Stimulated activated naive B cell treated with anti-CD40 and anti-IgM and Interleukin-4, amounts not matched to agents 10 μg/mL and 1 μg/mL and 100 μg/mL, for 72 hours (primary cell): Measurements from ENCODE around the gene STK16.

Source experiments
- ATAC-seq, 2 donors: fragments of 150-1000 bp; cut with Tn5 transposase; replicated peaks; 2 replicates each; pipeline ENCODE4 v1.10.0; 2021; ENCODE audit warnings: moderate library complexity in 1 of 2
- DNase-seq: peaks from one replicate; pipeline ENCODE4 v3.0.0; 2021
- H3K27ac Mint-ChIP-seq: one replicate; pipeline ENCODE4 v1.8.0; 2022; ENCODE audit warnings: mild to moderate bottlenecking, mixed read lengths
- H3K27me3 Mint-ChIP-seq, 2 donors: one replicate each; pipeline ENCODE4 v1.8.0; 2022; ENCODE audit warnings: mixed read lengths in 2 of 2
- H3K36me3 Mint-ChIP-seq, 2 donors: one replicate each; pipeline ENCODE4 v1.8.0; 2022; ENCODE audit warnings: mixed read lengths in 2 of 2, mild to moderate bottlenecking in 1 of 2
- H3K4me1 Mint-ChIP-seq, 2 donors: one replicate each; pipeline ENCODE4 v1.8.0; 2022; ENCODE audit warnings: mixed read lengths in 2 of 2, mild to moderate bottlenecking in 1 of 2
- H3K4me3 Mint-ChIP-seq, 2 donors: one replicate each; pipeline ENCODE4 v1.8.0; 2022; ENCODE audit warnings: mild to moderate bottlenecking in 2 of 2, mixed read lengths in 2 of 2, moderate library complexity in 1 of 2
- H3K9me3 Mint-ChIP-seq, 2 donors: one replicate each; pipeline ENCODE4 v1.8.0; 2022; ENCODE audit warnings: mixed read lengths in 2 of 2, mild to moderate bottlenecking in 1 of 2

STK16 gene

DNA sequence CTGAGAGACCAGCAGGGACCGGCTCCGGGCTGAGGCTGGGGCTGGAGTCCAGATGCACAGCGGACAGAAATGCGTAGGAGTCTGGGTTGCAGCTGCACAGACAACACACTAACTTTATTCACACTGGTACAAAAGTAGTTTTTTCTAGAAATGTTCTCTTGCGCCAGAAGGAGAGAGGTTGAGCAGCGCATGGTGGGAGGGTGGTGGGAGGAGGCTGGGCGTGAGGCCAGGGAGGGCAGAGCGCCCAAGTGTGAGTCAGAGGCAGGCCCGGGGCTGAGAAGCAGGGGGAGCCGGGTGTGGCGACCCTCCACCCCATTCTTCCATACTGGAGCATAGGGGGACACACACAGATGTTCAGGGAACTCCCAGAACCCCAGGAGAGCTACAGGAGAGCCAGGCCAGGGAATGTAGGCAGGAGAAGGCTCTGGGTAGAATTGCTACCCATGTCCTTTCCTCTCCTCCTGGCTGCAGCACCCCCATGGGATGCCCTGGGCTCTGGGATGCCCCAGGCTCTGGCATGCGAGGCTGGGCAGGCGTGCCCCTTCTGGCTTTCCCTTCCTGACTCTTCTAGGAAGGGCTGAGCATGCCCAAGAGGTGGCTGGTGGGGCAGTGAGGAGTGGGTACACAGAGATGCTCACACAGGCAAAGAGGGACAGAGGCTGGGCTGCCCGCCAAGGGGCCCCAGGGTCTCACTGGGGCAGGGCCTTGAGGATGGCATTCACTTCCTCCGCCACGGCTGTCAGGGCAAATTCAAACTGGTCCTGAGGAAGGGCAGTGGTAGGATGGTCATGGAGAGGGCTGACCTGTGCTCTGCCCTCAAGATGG lies 44.5 kb downstream of the STK16 start:
- Mint-ChIP-seq H3K4me1 (peaks cover 11 to 31% of the 10 kb centered on the region in 2 donors), H3K27ac (peak overlapping the region; percentile 47), H3K9me3 (no peaks in the 10 kb centered on the region), H3K36me3 (peaks cover 4 to 12% of the 10 kb centered on the region in 2 donors), H3K27me3 (no peaks in the 10 kb centered on the region), H3K4me3 (no peak overlapping the region)
- no peak for DNase-seq
- no peak for ATAC-seq

DNA sequence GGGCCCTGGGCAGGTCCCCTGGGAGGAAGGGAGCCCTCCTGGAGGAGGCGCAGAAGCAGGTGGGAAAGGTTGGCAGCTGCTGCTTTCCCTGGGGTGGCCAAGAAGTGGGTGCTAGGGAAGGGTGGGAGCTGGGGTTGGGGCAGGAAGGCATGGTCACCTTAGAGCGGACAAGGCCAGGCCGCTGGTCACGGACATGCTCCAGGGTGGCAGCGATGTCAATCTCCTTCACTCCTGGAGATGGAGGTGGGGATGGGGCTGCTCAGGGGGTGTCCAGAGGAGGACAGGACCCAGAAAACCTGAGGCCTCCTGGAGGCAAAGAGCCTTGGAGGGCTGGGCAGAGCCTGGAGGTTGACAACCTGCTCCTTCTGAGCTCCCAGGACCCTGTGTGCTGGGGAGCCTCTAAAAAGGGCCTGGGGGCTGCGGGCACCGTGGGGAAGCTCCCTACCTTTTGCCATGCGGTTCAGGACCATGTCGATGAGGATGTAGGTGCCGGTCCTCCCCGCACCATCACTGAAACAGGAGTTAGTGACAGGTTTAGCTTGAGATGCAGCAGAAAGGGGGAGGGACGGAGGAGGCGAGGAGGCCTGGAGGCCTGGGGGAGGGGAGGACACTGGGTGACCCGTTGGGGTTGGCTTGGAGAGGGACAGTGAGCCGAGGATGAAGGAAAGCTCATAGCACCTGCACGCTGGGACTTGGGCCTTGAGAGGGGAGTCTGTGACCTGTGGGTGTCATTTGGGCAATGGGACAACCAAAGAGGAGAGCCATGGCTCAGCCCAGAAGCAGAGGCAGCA lies 45.3 kb downstream of the STK16 start:
- Mint-ChIP-seq H3K27me3 (no peaks in the 10 kb centered on the region), H3K4me3 (no peak overlapping the region), H3K4me1 (peaks cover 13 to 31% of the 10 kb centered on the region in 2 donors), H3K9me3 (no peaks in the 10 kb centered on the region), H3K27ac (no peak overlapping the region), H3K36me3 (peaks cover 4 to 7% of the 10 kb centered on the region in 2 donors)
- no peak for DNase-seq
- ATAC-seq, result no peak

DNA sequence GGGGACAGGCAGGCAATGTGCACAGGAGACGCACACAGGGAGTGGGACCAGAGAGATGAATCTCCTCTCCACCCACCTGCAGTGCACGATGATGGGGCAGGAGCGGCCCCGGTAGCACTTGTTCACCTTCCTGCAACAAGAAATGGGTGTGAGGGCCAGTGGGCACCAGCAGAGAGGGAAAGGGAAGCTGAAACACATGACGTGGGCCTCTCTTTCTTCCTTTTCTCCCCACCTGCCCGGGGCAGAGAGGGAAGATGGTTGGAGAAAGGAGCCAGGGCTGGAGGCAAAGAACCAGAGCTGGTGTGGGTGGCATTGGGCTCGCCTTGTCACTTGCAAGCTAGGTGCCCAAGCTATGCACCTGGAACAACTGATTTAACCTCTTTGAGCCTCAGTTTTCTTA lies 46.1 kb downstream of the STK16 start:
- Mint-ChIP-seq H3K9me3 (no peaks in the 10 kb centered on the region), H3K4me3 (no peak overlapping the region), H3K36me3 (peaks cover under 1 to 3% of the 10 kb centered on the region in 2 donors), H3K27me3 (no peaks in the 10 kb centered on the region), H3K27ac (no peak overlapping the region), H3K4me1 (peaks cover 9 to 27% of the 10 kb centered on the region in 2 donors)
- ATAC-seq, result no peak
- no peak for DNase-seq

DNA sequence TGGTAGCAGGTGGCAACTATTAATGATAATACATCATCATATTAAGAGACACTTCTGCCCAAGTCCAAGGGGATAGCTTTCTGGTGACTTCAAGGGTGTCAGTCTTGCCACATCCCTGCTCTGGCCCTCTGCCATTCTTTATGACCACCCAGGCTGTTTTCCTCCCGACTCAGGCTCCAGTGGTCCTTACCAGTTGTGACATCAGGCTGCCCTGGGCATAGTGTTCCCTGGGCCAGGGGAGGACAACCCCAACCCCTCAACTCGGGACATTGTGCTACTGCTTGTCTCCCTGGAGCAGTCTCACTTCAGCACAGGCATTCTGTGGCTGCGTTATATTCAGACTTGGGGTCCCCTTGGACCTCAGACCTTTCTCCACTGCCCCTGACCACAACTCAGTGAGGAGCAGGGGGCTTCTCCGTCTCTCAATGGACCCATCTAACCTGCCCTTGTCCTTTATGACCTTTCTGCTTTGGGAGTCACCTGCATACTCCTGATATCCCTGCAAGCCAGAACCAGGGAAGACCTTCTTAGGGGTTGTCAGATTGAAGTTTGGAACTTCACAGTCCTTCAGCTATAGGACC lies 46.7 kb downstream of the STK16 start:
- ATAC-seq (no peak), DNase-seq (no peak)
- Mint-ChIP-seq H3K27ac (no peak overlapping the region), H3K4me1 (peaks cover 9 to 24% of the 10 kb centered on the region in 2 donors), H3K27me3 (no peaks in the 10 kb centered on the region), H3K9me3 (no peaks in the 10 kb centered on the region), H3K36me3 (no peaks in the 10 kb centered on the region), H3K4me3 (no peak overlapping the region)

DNA sequence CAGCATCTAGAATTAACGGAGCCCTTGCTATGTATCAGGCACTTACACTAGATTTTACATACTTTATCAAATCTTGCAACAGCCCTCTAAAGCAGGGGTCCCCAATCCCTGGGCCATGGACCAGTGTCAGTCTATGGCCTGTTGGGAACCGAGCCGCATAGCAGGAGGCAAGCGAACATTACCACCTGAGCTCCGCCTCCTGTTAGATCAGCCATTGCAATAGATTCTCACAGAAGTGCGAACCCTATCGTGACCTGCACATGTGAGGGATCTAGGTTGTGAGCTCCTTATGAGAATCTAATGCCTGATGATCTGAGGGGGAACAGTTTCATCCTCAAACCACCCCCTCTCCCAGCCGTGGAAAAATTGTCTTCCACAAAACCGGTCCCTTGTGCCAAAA lies 47.3 kb downstream of the STK16 start:
- Mint-ChIP-seq H3K9me3 (no peaks in the 10 kb centered on the region), H3K4me3 (no peak overlapping the region), H3K27ac (no peak overlapping the region), H3K36me3 (no peaks in the 10 kb centered on the region), H3K4me1 (peaks cover 9 to 21% of the 10 kb centered on the region in 2 donors), H3K27me3 (no peaks in the 10 kb centered on the region)
- ATAC-seq (no peak), DNase-seq (no peak)

DNA sequence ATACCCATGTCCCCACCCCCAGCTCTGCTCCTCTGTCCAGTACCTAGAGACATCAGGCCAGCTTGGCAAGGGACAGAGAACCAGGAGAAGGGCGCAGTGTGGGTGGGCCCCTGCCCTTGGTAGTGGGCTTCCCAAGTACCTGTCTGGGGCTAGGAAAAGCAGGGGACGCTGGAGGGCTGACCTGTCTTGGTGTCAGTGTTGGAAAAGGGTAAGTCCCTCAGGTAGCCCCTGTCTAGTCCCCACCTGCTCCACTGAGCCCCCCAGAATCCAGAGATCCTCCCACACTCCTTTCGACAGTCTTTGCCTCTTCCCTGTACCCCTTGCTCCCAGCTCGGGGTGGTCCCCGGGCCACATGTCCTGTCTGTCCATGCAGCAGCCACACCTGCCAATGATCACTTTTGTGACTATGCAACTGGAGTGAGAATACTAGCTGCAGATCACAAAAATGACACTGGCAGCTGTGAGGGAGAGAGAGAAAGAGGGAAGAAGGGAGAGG lies 48.5 kb downstream of the STK16 start:
- ATAC-seq, result no peak

DNA sequence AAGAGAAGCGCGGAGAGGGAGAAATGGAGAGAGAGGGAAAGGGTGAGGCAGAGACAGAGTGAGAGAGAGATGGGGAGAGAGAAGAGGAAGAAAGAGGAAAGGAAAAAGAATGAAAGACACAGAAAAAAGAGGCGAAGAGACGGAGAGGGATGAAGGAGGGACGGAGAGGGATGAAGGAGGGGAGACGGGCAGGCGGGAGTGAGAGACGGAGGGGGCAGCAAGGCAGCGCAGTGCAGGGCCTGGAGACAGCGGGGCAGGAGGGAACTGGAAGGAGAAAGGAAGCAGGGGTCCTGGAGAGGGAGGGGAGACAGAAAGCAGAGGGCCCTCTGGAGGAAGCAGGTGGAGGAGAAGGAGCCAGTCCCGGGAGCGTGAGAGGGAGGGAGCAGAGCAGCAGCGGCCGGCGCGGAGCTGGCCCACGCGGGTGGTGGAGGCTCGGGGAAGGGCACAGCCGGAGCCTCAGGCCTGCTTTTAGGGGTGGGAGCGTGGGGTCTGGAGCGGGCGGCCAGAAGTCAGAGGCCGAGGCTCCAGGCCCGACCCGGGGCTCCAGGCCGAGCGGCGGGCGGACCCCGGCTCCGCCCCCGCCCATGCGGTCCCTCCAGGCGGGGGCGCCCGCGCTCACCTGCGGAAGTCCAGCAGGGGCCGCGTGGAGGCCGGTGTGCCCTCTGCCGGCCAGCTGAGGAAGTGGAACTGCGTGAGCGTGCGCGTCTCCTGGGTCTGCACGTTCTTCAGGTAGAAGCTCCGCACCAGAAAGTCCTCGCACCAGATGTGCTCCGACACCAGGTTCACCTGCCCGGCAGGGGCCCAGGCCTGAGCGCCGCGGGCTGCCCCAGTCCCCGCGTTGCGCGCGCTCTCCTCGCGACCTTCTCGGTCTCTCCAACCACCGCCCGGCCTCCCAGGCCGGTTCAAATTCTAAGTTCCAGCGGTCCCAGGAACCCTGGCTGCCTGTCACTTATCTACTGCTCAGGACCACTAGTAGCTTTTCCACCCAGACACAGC lies 49.4 kb downstream of the STK16 start:
- Mint-ChIP-seq H3K27me3 (peaks cover 5 to 8% of the 10 kb centered on the region in 2 donors), H3K9me3 (no peaks in the 10 kb centered on the region), H3K4me1 (peaks cover 14 to 17% of the 10 kb centered on the region in 2 donors), H3K4me3 (peak overlapping the region; percentile 82 to 87), H3K36me3 (no peaks in the 10 kb centered on the region), H3K27ac (peak overlapping the region; percentile 88)
- DNase-seq (peak; percentile 87), ATAC-seq (peak; percentile 85 to 89)

More for the DNA sequence above, 48.5 kb downstream of the STK16 start:
- peaks cover 14 to 17% of the 10 kb centered on the region in 2 donors for H3K4me1 Mint-ChIP-seq
- H3K36me3 Mint-ChIP-seq, result no peaks in the 10 kb centered on the region
- peak overlapping the region; percentile 78 to 87 for H3K4me3 Mint-ChIP-seq
- peaks cover 0 to under 1% of the 10 kb centered on the region in 2 donors for H3K27me3 Mint-ChIP-seq
- H3K27ac Mint-ChIP-seq, result peak overlapping the region; percentile 84
- no peaks in the 10 kb centered on the region for H3K9me3 Mint-ChIP-seq
- DNase-seq, result no peak

DNA sequence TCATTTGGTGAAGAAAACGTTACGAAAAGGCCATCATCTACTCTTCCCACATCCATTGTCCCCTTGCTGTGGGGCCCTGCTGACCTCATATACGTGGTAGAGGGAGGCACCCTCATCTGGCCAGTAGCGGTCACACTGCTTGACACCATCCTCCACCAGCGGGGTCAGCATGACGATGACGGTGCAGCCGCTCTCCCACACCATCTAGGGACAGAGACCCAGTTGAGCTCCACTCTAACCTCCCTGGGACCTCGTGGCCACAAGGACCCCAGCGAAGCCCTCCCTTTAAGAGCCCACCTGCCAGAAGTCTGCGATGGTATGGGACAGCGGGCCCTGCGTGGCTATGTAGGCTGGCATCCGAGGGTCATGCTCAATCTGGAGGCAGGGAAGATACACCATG lies 50.9 kb downstream of the STK16 start:
- no peak for DNase-seq
- Mint-ChIP-seq H3K4me3 (no peak overlapping the region), H3K36me3 (no peaks in the 10 kb centered on the region), H3K27me3 (peaks cover 12 to 16% of the 10 kb centered on the region in 2 donors), H3K4me1 (peaks cover 14 to 17% of the 10 kb centered on the region in 2 donors), H3K9me3 (no peaks in the 10 kb centered on the region), H3K27ac (no peak overlapping the region)
- ATAC-seq, result no peak

DNA sequence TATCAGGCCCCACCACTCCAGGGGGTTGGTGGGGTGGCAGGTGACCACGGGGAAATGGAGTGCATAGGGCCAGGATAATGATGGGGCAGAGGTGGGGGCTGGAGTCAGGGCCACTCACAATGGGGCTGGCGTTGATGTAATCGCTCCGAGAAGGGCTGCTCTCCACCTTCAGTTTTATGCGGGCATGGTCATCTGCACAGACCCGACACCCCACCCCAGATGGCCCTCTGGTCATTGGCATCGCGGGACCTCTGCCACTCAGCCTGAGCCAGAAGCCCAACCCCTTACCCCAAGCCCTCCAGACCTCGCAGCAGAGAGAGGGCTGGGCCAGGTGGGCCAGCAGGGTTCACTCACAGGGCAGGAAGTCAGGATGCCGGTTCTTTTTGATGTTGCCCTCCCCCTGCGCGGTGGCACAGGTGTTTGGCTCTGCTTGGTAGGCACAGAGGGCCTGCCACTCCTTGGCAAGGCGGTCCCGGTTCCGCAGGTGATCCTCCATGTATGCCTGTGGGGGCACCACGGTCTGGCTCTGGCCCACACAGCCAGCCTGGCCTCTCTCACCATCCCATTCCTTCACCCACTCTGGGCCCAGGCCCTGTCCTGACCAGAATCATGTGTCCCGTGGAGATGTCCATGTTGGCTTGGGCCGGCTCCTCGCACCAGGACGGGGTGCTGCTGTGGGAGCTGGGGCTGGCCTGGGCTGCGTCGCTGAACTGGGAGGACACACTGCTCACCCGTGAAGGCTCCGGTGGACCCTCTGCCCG lies 51.5 kb downstream of the STK16 start:
- H3K27me3 Mint-ChIP-seq, result peaks cover 19 to 22% of the 10 kb centered on the region in 2 donors
- H3K27ac Mint-ChIP-seq, result no peak overlapping the region
- no peak for DNase-seq
- no peak for ATAC-seq
- no peaks in the 10 kb centered on the region for H3K36me3 Mint-ChIP-seq
- no peak overlapping the region for H3K4me3 Mint-ChIP-seq
- no peaks in the 10 kb centered on the region for H3K9me3 Mint-ChIP-seq
- H3K4me1 Mint-ChIP-seq, result peaks cover 14 to 17% of the 10 kb centered on the region in 2 donors

DNA sequence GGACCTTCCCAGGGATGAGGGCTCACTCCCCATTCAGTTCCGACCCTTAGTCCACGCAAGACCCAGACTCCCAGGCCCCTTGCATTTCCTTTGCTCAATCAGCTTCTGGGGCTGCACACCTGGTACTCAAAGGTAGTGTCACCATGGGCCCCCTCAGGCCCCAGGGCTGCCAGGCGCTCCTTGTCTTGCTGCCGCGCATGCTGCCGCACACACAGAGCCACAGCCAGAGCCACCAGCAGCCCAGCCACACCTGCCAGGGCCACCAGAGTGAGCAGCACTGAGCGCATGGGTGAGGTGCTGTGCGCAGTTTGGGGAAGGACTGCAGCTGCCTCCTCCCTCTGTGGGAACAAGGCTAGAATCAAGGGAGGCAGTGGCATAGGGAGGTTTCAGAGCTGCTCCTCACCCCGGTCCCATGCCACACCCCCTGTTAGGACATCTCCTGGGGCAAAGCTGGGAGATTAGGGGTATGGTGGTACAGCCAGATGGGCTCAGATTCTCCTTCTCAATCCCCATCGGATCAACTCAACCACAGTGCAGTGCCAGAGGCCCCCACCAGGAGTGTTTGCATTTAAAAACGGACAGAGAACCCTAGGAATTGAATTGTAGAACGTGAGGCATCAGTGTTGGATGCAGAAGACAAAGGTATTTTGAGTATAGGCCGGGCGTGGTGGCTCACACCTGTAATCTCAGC lies 52.6 kb downstream of the STK16 start:
- Mint-ChIP-seq H3K9me3 (no peaks in the 10 kb centered on the region), H3K4me3 (no peak overlapping the region), H3K27ac (no peak overlapping the region), H3K4me1 (peaks cover 14 to 17% of the 10 kb centered on the region in 2 donors), H3K27me3 (peaks cover 30 to 33% of the 10 kb centered on the region in 2 donors), H3K36me3 (no peaks in the 10 kb centered on the region)
- ATAC-seq (no peak), DNase-seq (no peak)

DNA sequence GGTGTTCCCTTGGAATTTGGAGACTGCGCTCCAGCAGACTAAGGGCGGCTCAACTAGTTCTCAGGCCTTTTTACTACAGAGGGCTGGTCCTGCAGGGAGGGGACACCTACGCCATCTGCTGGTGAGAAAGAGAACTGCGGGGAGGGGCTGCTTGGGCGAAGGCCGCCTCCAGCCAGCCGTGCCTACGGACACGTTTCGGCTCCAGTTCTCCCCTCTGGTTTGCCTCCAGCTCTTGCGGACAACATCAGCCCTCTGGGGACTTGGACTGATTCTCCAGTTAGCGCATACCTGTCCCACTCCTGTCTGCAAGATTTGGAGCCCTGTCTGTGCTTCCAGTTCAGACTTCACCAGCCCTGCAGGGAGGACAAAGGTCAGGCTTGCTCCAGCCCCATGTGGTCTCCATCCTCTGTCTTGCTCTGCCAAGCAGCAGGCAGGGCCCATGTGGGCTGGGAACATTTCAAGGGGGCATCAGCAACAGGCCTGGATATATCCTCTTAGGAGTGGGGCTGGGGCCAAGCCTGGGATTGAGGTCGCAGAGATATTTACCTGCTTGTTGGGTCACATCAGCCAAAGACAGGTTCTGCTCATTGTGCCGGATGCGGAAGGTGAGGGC lies 53.6 kb downstream of the STK16 start:
- H3K27me3 Mint-ChIP-seq, result peaks cover 37 to 40% of the 10 kb centered on the region in 2 donors

DNA sequence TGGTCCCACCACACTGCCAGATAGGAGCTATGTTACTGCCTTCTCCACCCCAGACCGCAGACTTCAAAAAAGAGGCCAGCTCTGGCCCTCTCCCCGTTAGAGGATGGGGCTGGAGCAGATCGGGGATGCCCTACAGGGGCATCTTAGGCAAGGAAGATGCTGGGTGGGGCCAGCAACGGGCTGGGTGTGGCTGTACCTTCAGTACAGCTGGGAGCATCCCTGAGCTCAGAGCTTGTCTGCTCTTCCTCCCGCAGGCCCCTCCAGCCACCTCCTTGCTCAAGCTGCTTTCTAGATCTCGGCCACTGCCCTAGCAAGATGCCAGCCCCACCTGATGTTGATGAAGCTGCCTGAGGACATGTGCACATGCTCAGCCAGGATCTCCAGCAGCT lies 54.1 kb downstream of the STK16 start:
- no peaks in the 10 kb centered on the region for H3K36me3 Mint-ChIP-seq
- no peaks in the 10 kb centered on the region for H3K9me3 Mint-ChIP-seq
- H3K4me1 Mint-ChIP-seq, result peaks cover 8 to 10% of the 10 kb centered on the region in 2 donors
- H3K4me3 Mint-ChIP-seq, result no peak overlapping the region
- no peak for DNase-seq
- no peak for ATAC-seq
- H3K27ac Mint-ChIP-seq, result no peak overlapping the region
- H3K27me3 Mint-ChIP-seq, result peaks cover 39 to 40% of the 10 kb centered on the region in 2 donors

More for the DNA sequence above, 53.6 kb downstream of the STK16 start:
- H3K4me3 Mint-ChIP-seq, result no peak overlapping the region
- no peaks in the 10 kb centered on the region for H3K9me3 Mint-ChIP-seq
- no peak overlapping the region for H3K27ac Mint-ChIP-seq
- ATAC-seq, result peak; percentile 66 to 68
- no peaks in the 10 kb centered on the region for H3K36me3 Mint-ChIP-seq
- H3K4me1 Mint-ChIP-seq, result peaks cover 13 to 15% of the 10 kb centered on the region in 2 donors
- peak; percentile 79 for DNase-seq
